H9 (cell line): ENCODE data around the gene EVL. TPM values are rescaled to one million over a fixed set of nuclear protein-coding genes. Genes with fewer than 3 reads are reported as not detected.

Experiments
- DNase-seq: peaks from one replicate; pipeline ENCODE4 v3.0.0-alpha.2; 2017
- H2AFZ ChIP-seq: one replicate; pipeline ENCODE4 v1.6.1; 2013; ENCODE audit warnings: mild to moderate bottlenecking, low read length, control low read depth, moderate library complexity
- H2AK5ac ChIP-seq: 2 replicates; pipeline ENCODE4 v1.6.1; 2013; ENCODE audit warnings: low read length, control low read depth, mixed read lengths; ENCODE audit not compliant: insufficient read length
- H2BK120ac ChIP-seq: one replicate; pipeline ENCODE4 v1.6.1; 2013; ENCODE audit warnings: low read depth, mild to moderate bottlenecking, low read length, control low read depth, inconsistent platforms; ENCODE audit not compliant: poor library complexity, severe bottlenecking
- H2BK12ac ChIP-seq: 2 replicates; pipeline ENCODE4 v1.6.1; 2013; ENCODE audit warnings: low read length, control low read depth, mixed read lengths, low read depth; ENCODE audit not compliant: insufficient read length
- H2BK15ac ChIP-seq: 2 replicates; pipeline ENCODE4 v1.6.1; 2013; ENCODE audit warnings: low read depth, low read length, control low read depth
- H2BK20ac ChIP-seq: one replicate; pipeline ENCODE4 v1.6.1; 2013; ENCODE audit warnings: low read depth, mild to moderate bottlenecking, low read length, control low read depth, inconsistent platforms; ENCODE audit not compliant: poor library complexity, severe bottlenecking
- H2BK5ac ChIP-seq: 2 replicates; pipeline ENCODE4 v1.6.1; 2013; ENCODE audit warnings: low read length, control low read depth, mixed read lengths; ENCODE audit not compliant: insufficient read length
- H3K14ac ChIP-seq: 2 replicates; pipeline ENCODE4 v1.6.1; 2013; ENCODE audit warnings: low read length, control low read depth; ENCODE audit not compliant: insufficient read depth
- H3K18ac ChIP-seq: 2 replicates; pipeline ENCODE4 v1.6.1; 2013; ENCODE audit warnings: low read depth, mild to moderate bottlenecking, mixed read lengths, low read length, control low read depth; ENCODE audit not compliant: insufficient read length
- H3K23ac ChIP-seq: 2 replicates; pipeline ENCODE4 v1.6.1; 2013; ENCODE audit warnings: low read length, control low read depth, mixed read lengths, low read depth; ENCODE audit not compliant: insufficient read length
- H3K23me2 ChIP-seq: 2 replicates; pipeline ENCODE4 v1.6.1; 2013; ENCODE audit warnings: low read depth, mild to moderate bottlenecking, mixed read lengths, low read length, control low read depth; ENCODE audit not compliant: insufficient read length, poor library complexity, severe bottlenecking
- H3K27ac ChIP-seq: 2 replicates; pipeline ENCODE4 v1.5.1; 2013; ENCODE audit warnings: low read length, control low read depth, mixed read lengths, low read depth; ENCODE audit not compliant: insufficient read length
- H3K27me3 ChIP-seq: 2 replicates; pipeline ENCODE4 v1.6.1; 2013; ENCODE audit warnings: low read length, control low read depth, inconsistent platforms; ENCODE audit not compliant: insufficient read depth
- H3K4ac ChIP-seq: 2 replicates; pipeline ENCODE4 v1.6.1; 2013; ENCODE audit warnings: low read depth, mild to moderate bottlenecking, control low read depth, inconsistent platforms, low read length, moderate library complexity
- H3K4me1 ChIP-seq: 2 replicates; pipeline ENCODE4 v1.6.1; 2013; ENCODE audit warnings: low read length, control low read depth, inconsistent platforms; ENCODE audit not compliant: insufficient read depth
- H3K4me2 ChIP-seq: 2 replicates; pipeline ENCODE4 v1.6.1; 2013; ENCODE audit warnings: low read length, control low read depth, mixed read lengths; ENCODE audit not compliant: insufficient read length, insufficient read depth
- H3K56ac ChIP-seq: 2 replicates; pipeline ENCODE4 v1.6.1; 2013; ENCODE audit warnings: low read depth, mild to moderate bottlenecking, mixed read lengths, low read length, control low read depth; ENCODE audit not compliant: insufficient read length
- H3K79me1 ChIP-seq: 2 replicates; pipeline ENCODE4 v1.6.1; 2013; ENCODE audit warnings: low read depth, mild to moderate bottlenecking, moderate library complexity, low read length, control low read depth, inconsistent platforms; ENCODE audit not compliant: insufficient read depth, poor library complexity, severe bottlenecking
- H3K79me2 ChIP-seq: 2 replicates; pipeline ENCODE4 v1.6.1; 2013; ENCODE audit warnings: low read length, control low read depth, inconsistent platforms; ENCODE audit not compliant: insufficient read depth
- H3K9ac ChIP-seq: 2 replicates; pipeline ENCODE4 v1.6.1; 2013; ENCODE audit warnings: low read length, control low read depth, mixed read lengths; ENCODE audit not compliant: insufficient read length; ENCODE audit errors: extremely low read depth
- H3K9me3 ChIP-seq: one replicate; pipeline ENCODE4 v1.6.1; 2013; ENCODE audit warnings: low read depth, low read length, inconsistent platforms; ENCODE audit not compliant: control insufficient read depth
- H3T11ph ChIP-seq: one replicate; pipeline ENCODE4 v1.6.1; 2013; ENCODE audit warnings: mild to moderate bottlenecking, low read length, control low read depth, inconsistent platforms
- H4K20me1 ChIP-seq: one replicate; pipeline ENCODE4 v1.6.1; 2013; ENCODE audit not compliant: control insufficient read depth, insufficient read length, insufficient read depth
- H4K5ac ChIP-seq: 2 replicates; pipeline ENCODE4 v1.6.1; 2013; ENCODE audit warnings: low read depth, mild to moderate bottlenecking, mixed read lengths, low read length, control low read depth; ENCODE audit not compliant: insufficient read length
- H4K8ac ChIP-seq: replicated peaks from 2 replicates; pipeline ENCODE4 v1.6.1; 2013; ENCODE audit warnings: low read length, control low read depth, mixed read lengths, low read depth; ENCODE audit not compliant: insufficient read length
- H4K91ac ChIP-seq: 2 replicates; pipeline ENCODE4 v1.6.1; 2013; ENCODE audit warnings: low read depth, mild to moderate bottlenecking, moderate library complexity, mixed read lengths, low read length, control low read depth; ENCODE audit not compliant: insufficient read length
- H3K27ac Mint-ChIP-seq, 3 experiments: 2 replicates in 2 of 3; 3 replicates in 1 of 3; pipeline ENCODE4 v1.8.0; 2020 to 2021; ENCODE audit warnings: mixed read lengths in 3 of 3, mild to moderate bottlenecking in 1 of 3, moderate library complexity in 1 of 3
- H3K27me3 Mint-ChIP-seq: 2 replicates; pipeline ENCODE4 v1.8.0; 2021; ENCODE audit warnings: low read depth, mild to moderate bottlenecking, moderate library complexity, mixed read lengths
- H3K36me3 Mint-ChIP-seq, 3 experiments: 2 replicates in 2 of 3; 3 replicates in 1 of 3; pipeline ENCODE4 v1.8.0; 2020 to 2021; ENCODE audit warnings: low read depth in 3 of 3, mixed read lengths in 3 of 3; ENCODE audit not compliant: insufficient read depth in 1 of 3
- H3K4me1 Mint-ChIP-seq, 2 experiments: 2 replicates each; pipeline ENCODE4 v1.8.0; 2020; ENCODE audit warnings: mixed read lengths in 2 of 2
- H3K4me3 Mint-ChIP-seq, 2 experiments: 2 replicates in 1 of 2; 3 replicates in 1 of 2; pipeline ENCODE4 v1.8.0; 2020 to 2021; ENCODE audit warnings: mild to moderate bottlenecking in 2 of 2, mixed read lengths in 2 of 2, moderate library complexity in 1 of 2
- H3K9me3 Mint-ChIP-seq, 2 experiments: 2 replicates in 1 of 2; 3 replicates in 1 of 2; pipeline ENCODE4 v1.8.0; 2020; ENCODE audit warnings: mild to moderate bottlenecking in 2 of 2, mixed read lengths in 2 of 2, moderate library complexity in 1 of 2
- CTCF ChIP-seq: fragments of 200-600 bp; sonication (generic); conservative IDR thresholded peaks from 3 replicates; pipeline ENCODE4 v1.8.0; 2021; ENCODE audit warnings: antibody characterized with exemption, mild to moderate bottlenecking
- WGBS: extraction: QIAGEN DNeasy Blood & Tissue Kit; methylation state at CpG from one replicate; pipeline ENCODE4 v1.1.7; 2013; ENCODE audit warnings: missing lambda C conversion rate, low lambda C conversion rate, mixed read lengths; ENCODE audit not compliant: insufficient read length; ENCODE audit errors: extremely low coverage; 5-methylcytosine and 5-hydroxymethylcytosine counted together
- total RNA-seq: library from RNA; stranded (reverse); gene quantifications from 2 replicates; pipeline ENCODE4 v1.2.1, GENCODE V29; 2021

The EVL gene
- total RNA-seq, 1 experiment from 2014 or later, result 53.2 TPM

GRCh38 chr14:100145682-100146464, 80.7 kb downstream of the EVL start:
- no peak overlapping the region for H4K8ac ChIP-seq

More at GRCh38 chr14:100145682-100146464, 80.7 kb downstream of the EVL start:
- H4K20me1 ChIP-seq, result no peaks in the 10 kb centered on the region
- no peak overlapping the region for H3K56ac ChIP-seq
- H4K5ac ChIP-seq, result no peak overlapping the region
- H2BK5ac ChIP-seq, result no peak overlapping the region
- no peaks in the 10 kb centered on the region for H3K4me1 ChIP-seq
- H3K36me3 Mint-ChIP-seq, result peaks cover 0 to 5% (median 3%) of the 10 kb centered on the region in 3 experiments; a peak in 3 of 7 replicates
- no peak overlapping the region for H3K9ac ChIP-seq
- H3K27me3 ChIP-seq, result no peaks in the 10 kb centered on the region
- H3K4ac ChIP-seq, result no peak overlapping the region
- no peaks in the 10 kb centered on the region for H3K27me3 Mint-ChIP-seq
- no peak overlapping the region for H3T11ph ChIP-seq
- no peaks in the 10 kb centered on the region for H3K79me2 ChIP-seq
- no peak overlapping the region for H3K18ac ChIP-seq
- no peak overlapping the region for H2BK15ac ChIP-seq
- peak overlapping the region in 1 of 3 experiments; percentile 27; a peak in 2 of 7 replicates for H3K27ac Mint-ChIP-seq
- no peak overlapping the region for H3K27ac ChIP-seq
- H2BK120ac ChIP-seq, result no peak overlapping the region
- no peak overlapping the region for H2AFZ ChIP-seq
- H2AK5ac ChIP-seq, result no peak overlapping the region
- H4K91ac ChIP-seq, result no peak overlapping the region
- H3K23ac ChIP-seq, result no peak overlapping the region
- no peak for DNase-seq
- H3K14ac ChIP-seq, result no peak overlapping the region
- H3K23me2 ChIP-seq, result no peaks in the 10 kb centered on the region
- H3K4me3 Mint-ChIP-seq, result no peak overlapping the region
- H3K4me1 Mint-ChIP-seq, result peaks cover 4 to 9% of the 10 kb centered on the region in 2 experiments; a peak in 3 of 4 replicates
- no peak for TF ChIP-seq CTCF
- no peaks in the 10 kb centered on the region for H3K9me3 Mint-ChIP-seq
- no peak overlapping the region for H3K4me2 ChIP-seq
- no peaks in the 10 kb centered on the region for H3K79me1 ChIP-seq
- no CpG with 5 or more reads among the region's 27 CpGs for WGBS
- no peaks in the 10 kb centered on the region for H3K9me3 ChIP-seq
- H2BK12ac ChIP-seq, result no peak overlapping the region
- no peak overlapping the region for H2BK20ac ChIP-seq
